Loucy (cell line): ENCODE results near the gene HOXA11.
A peak's percentile ranks its signal among the peaks of the same experiment; 100 is the strongest.

ENCODE experiments used
- H2AFZ ChIP-seq: fragments of 200-600 bp; sonication (generic); 2 replicates; pipeline ENCODE4 v1.6.0; 2016; ENCODE audit warnings: antibody characterized with exemption, mild to moderate bottlenecking, low read length, moderate library complexity
- H3F3A ChIP-seq: fragments of 200-600 bp; 2 replicates; pipeline ENCODE4 v1.6.0; 2016; ENCODE audit warnings: antibody characterized with exemption, low read depth, mild to moderate bottlenecking
- H3K27me3 ChIP-seq: fragments of 200-600 bp; sonication (generic); 2 replicates; pipeline ENCODE4 v1.6.1; 2014; ENCODE audit warnings: low read length, mild to moderate bottlenecking; ENCODE audit not compliant: insufficient read depth, poor library complexity, severe bottlenecking
- H3K36me3 ChIP-seq: fragments of 200-600 bp; sonication (generic); 2 replicates; pipeline ENCODE4 v1.6.1; 2016; ENCODE audit warnings: low read length; ENCODE audit not compliant: insufficient read depth
- H3K4me1 ChIP-seq: fragments of 200-600 bp; sonication (generic); 2 replicates; pipeline ENCODE4 v1.5.1; 2014; ENCODE audit warnings: low read length, mild to moderate bottlenecking; ENCODE audit not compliant: insufficient read depth, poor library complexity, severe bottlenecking
- H3K4me2 ChIP-seq: fragments of 200-600 bp; sonication (generic); 2 replicates; pipeline ENCODE4 v1.6.0; 2014; ENCODE audit warnings: antibody characterized with exemption, low read length, low read depth, mild to moderate bottlenecking; ENCODE audit not compliant: poor library complexity, severe bottlenecking
- H3K4me3 ChIP-seq: fragments of 200-600 bp; sonication (generic); 2 replicates; pipeline ENCODE4 v1.5.1; 2014; ENCODE audit warnings: low read length, mild to moderate bottlenecking, mixed read lengths; ENCODE audit not compliant: poor library complexity, severe bottlenecking
- H3K79me2 ChIP-seq: fragments of 200-600 bp; sonication (generic); 2 replicates; pipeline ENCODE4 v1.6.1; 2014; ENCODE audit warnings: low read length; ENCODE audit not compliant: insufficient read depth
- H3K9ac ChIP-seq: fragments of 200-600 bp; sonication (generic); 2 replicates; pipeline ENCODE4 v1.6.0; 2014; ENCODE audit warnings: mild to moderate bottlenecking, low read depth, low read length, moderate library complexity; ENCODE audit not compliant: poor library complexity, severe bottlenecking
- H3K9me2 ChIP-seq: fragments of 200-600 bp; sonication (generic); replicated peaks from 2 replicates; pipeline ENCODE4 v1.6.1; 2016; ENCODE audit warnings: low read depth, low read length, mixed read lengths
- H3K9me3 ChIP-seq: fragments of 200-600 bp; sonication (generic); 2 replicates; pipeline ENCODE4 v1.6.1; 2014; ENCODE audit warnings: mild to moderate bottlenecking, antibody characterized with exemption, low read length, low read depth; ENCODE audit not compliant: insufficient read depth
- H4K20me1 ChIP-seq: fragments of 200-600 bp; sonication (generic); 2 replicates; pipeline ENCODE4 v1.6.0; 2014; ENCODE audit warnings: antibody characterized with exemption, low read length, mild to moderate bottlenecking; ENCODE audit not compliant: insufficient read depth, poor library complexity, severe bottlenecking
- CTCF ChIP-seq: fragments of 200-600 bp; sonication (generic); conservative IDR thresholded peaks from 2 replicates; pipeline ENCODE4 v1.5.1; 2014; ENCODE audit warnings: mild to moderate bottlenecking, antibody characterized with exemption, low read length
- EZH2phosphoT487 ChIP-seq: fragments of 200-600 bp; IDR thresholded peaks from 2 replicates; pipeline ENCODE4 v1.6.1; 2018; ENCODE audit warnings: antibody characterized with exemption, mild to moderate bottlenecking, moderate library complexity, borderline replicate concordance

The HOXA11 gene

GRCh38 chr7:27188386-27189294 is 3.6 kb upstream of the HOXA11 start:
- H3F3A ChIP-seq = no peaks in the 10 kb centered on the region

GRCh38 chr7:27187475-27188385 is 2.7 kb upstream of the HOXA11 start:
- peaks cover 3% of the 10 kb centered on the region; the same call in 1 of the 2 replicates for H3K36me3 ChIP-seq
- TF ChIP-seq EZH2phosphoT487 (no peak), CTCF (no peak; the same call in 1 of the 2 replicates)
- peaks cover 37% of the 10 kb centered on the region for H4K20me1 ChIP-seq
- peaks cover 48% of the 10 kb centered on the region for H3K4me1 ChIP-seq
- H3K27me3 ChIP-seq = peaks cover 38% of the 10 kb centered on the region
- peak overlapping the region; percentile 91 for H3K4me3 ChIP-seq
- peak overlapping the region; percentile 99 for H3K9ac ChIP-seq
- peaks cover 100% of the 10 kb centered on the region for H3K79me2 ChIP-seq
- peak overlapping the region; percentile 98 for H3K4me2 ChIP-seq
- H3K9me3 ChIP-seq = no peaks in the 10 kb centered on the region
- H3K9me2 ChIP-seq = no peaks in the 10 kb centered on the region
- no peak overlapping the region for H2AFZ ChIP-seq
- no peaks in the 10 kb centered on the region for H3F3A ChIP-seq

More at GRCh38 chr7:27188386-27189294, 3.6 kb upstream of the HOXA11 start:
- peaks cover 29% of the 10 kb centered on the region for H4K20me1 ChIP-seq
- no peaks in the 10 kb centered on the region for H3K9me3 ChIP-seq
- peak overlapping the region; percentile 98 for H3K4me2 ChIP-seq
- H3K9me2 ChIP-seq = no peaks in the 10 kb centered on the region
- peaks cover 37% of the 10 kb centered on the region for H3K27me3 ChIP-seq
- H3K9ac ChIP-seq = peak overlapping the region; percentile 99
- TF ChIP-seq CTCF = no peak; the same call in 1 of the 2 replicates
- no peak for TF ChIP-seq EZH2phosphoT487
- peaks cover 44% of the 10 kb centered on the region for H3K4me1 ChIP-seq
- H3K4me3 ChIP-seq = peak overlapping the region; percentile 91
- H3K79me2 ChIP-seq = peaks cover 100% of the 10 kb centered on the region
- no peak overlapping the region for H2AFZ ChIP-seq
- peaks cover 3% of the 10 kb centered on the region; the same call in 1 of the 2 replicates for H3K36me3 ChIP-seq

GRCh38 chr7:27186668-27187474 is 1.8 kb upstream of the HOXA11 start:
- H3K4me3 ChIP-seq = peak overlapping the region; percentile 91
- H3K9me3 ChIP-seq = no peaks in the 10 kb centered on the region
- H3K9me2 ChIP-seq = no peaks in the 10 kb centered on the region
- 0 out of 2 replicates have a peak, but pooled peaks cover 3% of the 10 kb centered on the region for H3K36me3 ChIP-seq
- H2AFZ ChIP-seq = no peak overlapping the region
- H3K9ac ChIP-seq = peak overlapping the region; percentile 99
- peaks cover 100% of the 10 kb centered on the region for H3K79me2 ChIP-seq
- H3F3A ChIP-seq = no peaks in the 10 kb centered on the region
- H3K4me1 ChIP-seq = peaks cover 56% of the 10 kb centered on the region
- H4K20me1 ChIP-seq = peaks cover 44% of the 10 kb centered on the region
- H3K27me3 ChIP-seq = peaks cover 37% of the 10 kb centered on the region
- peak overlapping the region; percentile 98 for H3K4me2 ChIP-seq
- no peak for TF ChIP-seq CTCF
- TF ChIP-seq EZH2phosphoT487 = no peak
